ENCODE measurements around the gene ZNF665. TPM values are rescaled to one million over a fixed set of nuclear protein-coding genes. Genes with fewer than 3 reads are reported as not detected.

Gene ZNF665
- total and polyA plus RNA-seq, 10 of the 15 experiments (the other 5 are each of a cell fraction or from before 2014, with no cell fraction given) = 0.20 to 3.0 (median 1.4) TPM

GRCh38 chr19:53131085-53131590 lies 62.0 kb downstream of the ZNF665 start:
- no TSS peak for BruUV-seq (replicated peaks)
- in situ Hi-C loops (cut with MboI) (no loop called here), intact Hi-C loops (cut with micrococcal nuclease; ENCODE audit: unreplicated experiment) (no loop called here)
- SMC1A ChIA-PET (ENCODE audit: uncharacterized antibody, unreplicated experiment) = no interaction called here
- Histone ChIP-seq H3K27me3 (replicated peaks in 1 of 2; ENCODE audit: control insufficient read depth in 2 of 2, insufficient read depth in 2 of 2, low read length in 1 of 2) (no peaks in the 10 kb centered on the region), H2AFZ (ENCODE audit: control insufficient read depth, low read depth, low read length) (no peak overlapping the region), H3K4me1 (ENCODE audit: control insufficient read depth, insufficient read depth, low read length) (no peaks in the 10 kb centered on the region), H3K4me2 (ENCODE audit: control insufficient read depth, insufficient read depth) (no peak overlapping the region), H3K9ac (ENCODE audit: control insufficient read depth, insufficient read depth, low read length) (no peak overlapping the region), H4K20me1 (ENCODE audit: control insufficient read depth, insufficient read depth) (no peaks in the 10 kb centered on the region), H3K9me3 (replicated peaks; ENCODE audit: control insufficient read depth, insufficient read depth, low read length) (peaks cover 4% of the 10 kb centered on the region; the same call in 1 of the 3 replicates), H3K79me2 (ENCODE audit: control insufficient read depth, insufficient read depth, low read length) (no peaks in the 10 kb centered on the region), H3K36me3 (ENCODE audit: control insufficient read depth in 2 of 2, insufficient read depth in 2 of 2, low read length in 1 of 2) (no peaks in the 10 kb centered on the region), H3K4me3 (no peak overlapping the region), H3K27ac (ENCODE audit: control insufficient read depth, insufficient read depth) (no peak overlapping the region)
- TF ChIP-seq NR2C2 (IDR thresholded peaks at IDR 0.05; ENCODE audit: borderline replicate concordance, control insufficient read depth, insufficient read length, low read depth) (no peak), CHD1 (IDR thresholded peaks at IDR 0.05; ENCODE audit: low read depth, low read length) (no peak), KDM1A (IDR thresholded peaks at IDR 0.05; ENCODE audit: borderline replicate concordance) (no peak), CBFB (IDR thresholded peaks at IDR 0.05; ENCODE audit: low read depth) (no peak)
- ATAC-seq (no peak), FAIRE-seq (no peak), DNase-seq (ENCODE audit: low read depth, low spot score) (no peak)
- 69% methylated on average over 4 of the region's 4 CpGs for WGBS (ENCODE audit: insufficient coverage, insufficient replicate concordance, low lambda C conversion rate, missing lambda C conversion rate)
- RAD21 ChIA-PET (ENCODE audit: unreplicated experiment) = no interaction called here
- CTCF ChIA-PET = interaction anchor here (0.6 kb wide), 1 partner anchor 522 kb away, joined by 3 read pairs; no protein-coding TSS in a partner anchor
- POLR2A ChIA-PET = interaction anchor here (0.6 kb wide), 1 partner anchor 129 kb away, joined by 5 read pairs; no protein-coding TSS in a partner anchor

GRCh38 chr19:53130506-53130905 lies 62.7 kb downstream of the ZNF665 start:
- Histone ChIP-seq H3K79me2 (ENCODE audit: control insufficient read depth, insufficient read depth, low read length) (no peaks in the 10 kb centered on the region), H3K27ac (ENCODE audit: control insufficient read depth, insufficient read depth) (no peak overlapping the region), H3K4me1 (ENCODE audit: control insufficient read depth, insufficient read depth, low read length) (no peaks in the 10 kb centered on the region), H3K9ac (ENCODE audit: control insufficient read depth, insufficient read depth, low read length) (no peak overlapping the region), H3K36me3 (ENCODE audit: control insufficient read depth in 2 of 2, insufficient read depth in 2 of 2, low read length in 1 of 2) (no peaks in the 10 kb centered on the region), H3K9me3 (replicated peaks; ENCODE audit: control insufficient read depth, insufficient read depth, low read length) (peaks cover 4% of the 10 kb centered on the region; the same call in 1 of the 3 replicates), H3K4me3 (no peak overlapping the region), H2AFZ (ENCODE audit: control insufficient read depth, low read depth, low read length) (no peak overlapping the region), H3K27me3 (replicated peaks in 1 of 2; ENCODE audit: control insufficient read depth in 2 of 2, insufficient read depth in 2 of 2, low read length in 1 of 2) (no peaks in the 10 kb centered on the region), H3K4me2 (ENCODE audit: control insufficient read depth, insufficient read depth) (no peak overlapping the region), H4K20me1 (ENCODE audit: control insufficient read depth, insufficient read depth) (no peaks in the 10 kb centered on the region)
- DNase-seq (ENCODE audit: low read depth, low spot score) (no peak), ATAC-seq (no peak), FAIRE-seq (no peak)
- 73% methylated on average over 7 of the region's 7 CpGs for WGBS (ENCODE audit: insufficient coverage, insufficient replicate concordance, low lambda C conversion rate, missing lambda C conversion rate)
- POLR2A ChIA-PET = no interaction called here
- intact Hi-C loops (cut with micrococcal nuclease; ENCODE audit: unreplicated experiment) = no loop called here
- CTCF ChIA-PET = interaction anchor here (0.6 kb wide), 1 partner anchor 521 kb away, joined by 3 read pairs; no protein-coding TSS in a partner anchor
- RAD21 ChIA-PET (ENCODE audit: unreplicated experiment) = no interaction called here
- in situ Hi-C loops (cut with MboI) = no loop called here
- BruUV-seq (replicated peaks) = no TSS peak
- SMC1A ChIA-PET (ENCODE audit: uncharacterized antibody, unreplicated experiment) = no interaction called here
- TF ChIP-seq JUNB (IDR thresholded peaks at IDR 0.05) = no peak
- no peak for TF ChIP-seq WRNIP1 (IDR thresholded peaks at IDR 0.05; ENCODE audit: borderline replicate concordance, low read depth, low read length)
- TF ChIP-seq CTCF (IDR thresholded peaks at IDR 0.05 in 2 of 3, conservative IDR thresholded peaks at IDR 0.05 in 1 of 3; ENCODE audit: control insufficient read depth in 2 of 3, extremely low read depth in 1 of 3, insufficient read depth in 1 of 3, low read depth in 3 of 3, low read length in 3 of 3) = no peak
- TF ChIP-seq RBBP5 (conservative IDR thresholded peaks at IDR 0.05) = no peak
- no peak for TF ChIP-seq TCF7 (IDR thresholded peaks at IDR 0.05; ENCODE audit: borderline replicate concordance)
- TF ChIP-seq ZSCAN29 (IDR thresholded peaks at IDR 0.05) = no peak
- TF ChIP-seq, protein P1, sequence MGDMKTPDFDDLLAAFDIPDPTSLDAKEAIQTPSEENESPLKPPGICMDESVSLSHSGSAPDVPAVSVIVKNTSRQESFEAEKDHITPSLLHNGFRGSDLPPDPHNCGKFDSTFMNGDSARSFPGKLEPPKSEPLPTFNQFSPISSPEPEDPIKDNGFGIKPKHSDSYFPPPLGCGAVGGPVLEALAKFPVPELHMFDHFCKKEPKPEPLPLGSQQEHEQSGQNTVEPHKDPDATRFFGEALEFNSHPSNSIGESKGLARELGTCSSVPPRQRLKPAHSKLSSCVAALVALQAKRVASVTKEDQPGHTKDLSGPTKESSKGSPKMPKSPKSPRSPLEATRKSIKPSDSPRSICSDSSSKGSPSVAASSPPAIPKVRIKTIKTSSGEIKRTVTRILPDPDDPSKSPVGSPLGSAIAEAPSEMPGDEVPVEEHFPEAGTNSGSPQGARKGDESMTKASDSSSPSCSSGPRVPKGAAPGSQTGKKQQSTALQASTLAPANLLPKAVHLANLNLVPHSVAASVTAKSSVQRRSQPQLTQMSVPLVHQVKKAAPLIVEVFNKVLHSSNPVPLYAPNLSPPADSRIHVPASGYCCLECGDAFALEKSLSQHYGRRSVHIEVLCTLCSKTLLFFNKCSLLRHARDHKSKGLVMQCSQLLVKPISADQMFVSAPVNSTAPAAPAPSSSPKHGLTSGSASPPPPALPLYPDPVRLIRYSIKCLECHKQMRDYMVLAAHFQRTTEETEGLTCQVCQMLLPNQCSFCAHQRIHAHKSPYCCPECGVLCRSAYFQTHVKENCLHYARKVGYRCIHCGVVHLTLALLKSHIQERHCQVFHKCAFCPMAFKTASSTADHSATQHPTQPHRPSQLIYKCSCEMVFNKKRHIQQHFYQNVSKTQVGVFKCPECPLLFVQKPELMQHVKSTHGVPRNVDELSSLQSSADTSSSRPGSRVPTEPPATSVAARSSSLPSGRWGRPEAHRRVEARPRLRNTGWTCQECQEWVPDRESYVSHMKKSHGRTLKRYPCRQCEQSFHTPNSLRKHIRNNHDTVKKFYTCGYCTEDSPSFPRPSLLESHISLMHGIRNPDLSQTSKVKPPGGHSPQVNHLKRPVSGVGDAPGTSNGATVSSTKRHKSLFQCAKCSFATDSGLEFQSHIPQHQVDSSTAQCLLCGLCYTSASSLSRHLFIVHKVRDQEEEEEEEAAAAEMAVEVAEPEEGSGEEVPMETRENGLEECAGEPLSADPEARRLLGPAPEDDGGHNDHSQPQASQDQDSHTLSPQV (IDR thresholded peaks at IDR 0.05) = no peak

All from GM12878 (cell line).